Keratinocyte (primary cell): ENCODE results near the gene WDR7.

Experiments used
- CTCF ChIP-seq, 3 experiments: IDR thresholded peaks in 1 of 3; conservative IDR thresholded peaks in 1 of 3; optimal IDR thresholded peaks in 1 of 3; 2 replicates in 2 of 3; 3 replicates in 1 of 3; pipeline versions ENCODE3 to v1.5.1; 2011; ENCODE audit warnings: low read length in 3 of 3, mild to moderate bottlenecking in 3 of 3, moderate library complexity in 2 of 3, control low read depth in 1 of 3, inconsistent platforms in 1 of 3; ENCODE audit not compliant: insufficient read depth in 2 of 3; ENCODE audit errors: extremely low read depth in 1 of 3
- EZH2 ChIP-seq: IDR thresholded peaks from one replicate; pipeline ENCODE4 v1.6.1; 2012; ENCODE audit warnings: inconsistent platforms, mild to moderate bottlenecking, low read length, moderate library complexity

- TF ChIP-seq CTCF (optimal IDR thresholded peaks at IDR 0.05 in 1 of 3, IDR thresholded peaks at IDR 0.05 in 1 of 3, conservative IDR thresholded peaks at IDR 0.05 in 1 of 3; ENCODE audit: extremely low read depth in 1 of 3, insufficient read depth in 2 of 3, low read length in 3 of 3): no peak
- TF ChIP-seq EZH2: no peak
These were observed 336.9 kb downstream of the WDR7 start for GRCh38 chr18:56988022-56988421.
